IPS-NIHi7 (cell line): ENCODE measurements around the gene CREB1.
"Not testable (repeated sequence)": the region's sequence is repeated elsewhere in the genome, so short reads cannot be mapped to it uniquely, and the experiment has no call there.

ENCODE experiments used
- DNase-seq: peaks from one replicate; pipeline ENCODE4 v3.0.0; 2012; ENCODE audit warnings: mixed read lengths; ENCODE audit errors: extremely low spot score

CREB1 gene

GRCh38 chr2:207617011-207617671, 87.4 kb downstream of the CREB1 start:
- peak; percentile 23 for DNase-seq

GRCh38 chr2:207619764-207620203, 90.0 kb downstream of the CREB1 start:
- DNase-seq = no peak

GRCh38 chr2:207621501-207622039, 91.8 kb downstream of the CREB1 start:
- DNase-seq = no peak

GRCh38 chr2:207624185-207625013, 94.6 kb downstream of the CREB1 start:
- peak; percentile 47 for DNase-seq

GRCh38 chr2:207625014-207625907, 95.5 kb downstream of the CREB1 start, which contains the start of gene METTL21A:
METTL21A (minus strand) TSS chr2:207625394; CDS start chr2:207624375, 1,019 bp downstream.
- DNase-seq = peak; percentile 91

- DNase-seq = no peak
Observed at GRCh38 chr2:207629553-207629952, 99.8 kb downstream of the CREB1 start.

GRCh38 chr2:207630491-207630890, 100.7 kb downstream of the CREB1 start:
- DNase-seq = no peak

- no peak for DNase-seq
Observed at GRCh38 chr2:207632575-207633493, 103.1 kb downstream of the CREB1 start.

GRCh38 chr2:207633686-207634085, 103.9 kb downstream of the CREB1 start:
- no peak for DNase-seq

- peak; percentile 21 for DNase-seq
Observed at GRCh38 chr2:207635468-207636200, 105.9 kb downstream of the CREB1 start.

GRCh38 chr2:207639288-207639687, 109.5 kb downstream of the CREB1 start:
- not testable (repeated sequence) for DNase-seq

GRCh38 chr2:207640160-207640559, 110.4 kb downstream of the CREB1 start:
- DNase-seq = no peak

GRCh38 chr2:207640661-207641060, 110.9 kb downstream of the CREB1 start:
- DNase-seq = no peak

GRCh38 chr2:207643892-207644291, 114.1 kb downstream of the CREB1 start:
- DNase-seq = no peak

- DNase-seq = not testable (repeated sequence)
Observed at GRCh38 chr2:207646582-207646981, 116.8 kb downstream of the CREB1 start.
